Pulmonary artery endothelial cell (primary cell): ENCODE results near the gene AQP6. TPM values are rescaled to one million over a fixed set of nuclear protein-coding genes. Genes with fewer than 3 reads are reported as not detected.
A peak's percentile ranks its signal among the peaks of the same experiment; 100 is the strongest.
"Not testable (repeated sequence)": the region's sequence is repeated elsewhere in the genome, so short reads cannot be mapped to it uniquely, and the experiment has no call there.

Experiments used
- DNase-seq: peaks from one replicate; pipeline ENCODE4 v3.0.0-alpha.2; 2011; ENCODE audit warnings: low read depth, low spot score
- total RNA-seq: library from RNA; depleted of rRNA; stranded (reverse); fragments of >200 nt; gene quantifications from 2 replicates; pipeline ENCODE4 v1.2.3, GENCODE V29; 2014

The AQP6 gene
- total RNA-seq, 1 donor from 2014 or later: not detected

DNA sequence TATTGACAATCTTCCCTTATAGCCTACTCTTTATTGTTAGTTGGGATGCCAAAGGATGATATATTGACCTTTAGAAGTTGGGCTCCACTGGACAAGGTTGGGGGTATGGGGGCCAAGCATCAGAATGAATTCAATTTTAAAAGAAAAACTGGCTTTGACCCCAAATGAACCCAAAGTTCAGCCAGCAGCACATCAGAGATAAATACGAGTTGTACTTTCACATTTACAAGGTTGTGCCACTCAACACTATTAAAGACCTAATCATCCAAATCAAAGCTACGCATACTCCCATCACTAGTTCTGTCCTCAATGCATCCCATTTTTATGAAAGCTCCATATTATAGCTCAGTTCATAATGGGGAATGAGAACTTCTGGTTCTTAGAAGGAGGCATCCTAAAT lies 16.7 kb downstream of the AQP6 start:
- not testable (repeated sequence) for DNase-seq

DNA sequence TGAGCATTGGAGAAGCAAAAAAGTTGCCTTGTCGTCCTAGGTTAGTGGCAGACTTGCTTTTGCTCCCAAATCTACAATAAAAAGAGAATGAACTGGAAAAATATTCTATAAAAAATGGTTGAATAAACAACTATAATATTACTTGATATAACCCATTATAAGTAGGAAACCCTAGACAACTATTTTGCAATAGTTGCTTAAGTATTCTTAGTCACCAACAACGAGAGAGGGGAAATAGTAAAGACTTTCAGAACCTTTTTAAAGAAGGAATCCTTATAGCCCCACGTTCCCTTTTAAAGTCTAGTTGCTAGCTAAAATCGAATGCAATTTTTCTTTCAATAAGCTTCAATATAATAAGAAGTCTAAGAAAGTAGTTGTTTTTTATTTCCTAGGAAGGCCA lies 17.5 kb downstream of the AQP6 start:
- no peak for DNase-seq

DNA sequence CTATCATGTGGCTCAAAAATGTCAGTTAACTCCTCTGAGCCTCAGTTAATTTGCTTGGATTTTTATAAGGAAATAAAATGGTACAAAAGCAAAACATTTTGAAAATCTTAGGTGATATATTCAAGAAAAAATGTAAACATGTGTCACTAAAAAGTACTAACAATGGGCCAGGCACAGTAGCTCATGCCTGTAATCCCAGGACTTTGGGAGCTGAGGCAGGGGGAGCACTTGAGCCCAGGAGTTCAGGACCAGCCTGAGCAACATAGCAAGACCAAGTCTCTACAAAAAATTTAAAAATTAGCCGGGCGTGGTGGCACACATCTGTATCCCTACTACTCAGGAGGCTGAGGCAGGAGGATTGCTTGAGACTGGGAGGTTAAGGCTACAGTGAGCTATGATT lies 25.7 kb downstream of the AQP6 start:
- DNase-seq: no peak

DNA sequence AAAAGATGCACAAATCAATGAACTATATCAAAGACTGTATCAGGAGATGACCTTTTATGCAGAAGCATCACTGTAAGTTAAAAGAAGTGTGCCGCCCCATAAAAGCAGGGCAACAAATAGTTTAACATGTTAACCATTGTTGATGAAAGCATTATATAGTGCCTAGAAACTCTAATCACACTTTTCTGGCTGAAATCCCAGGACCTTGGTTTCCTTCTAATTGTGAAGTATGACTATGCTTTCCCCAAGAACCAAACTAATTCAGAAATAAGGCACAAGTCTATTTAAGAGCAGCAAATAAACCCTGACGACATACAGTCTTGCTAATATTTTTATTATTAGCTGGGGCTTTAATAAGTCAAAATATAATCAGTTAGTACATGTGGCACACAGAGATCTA lies 30.8 kb downstream of the AQP6 start:
- no peak for DNase-seq

DNA sequence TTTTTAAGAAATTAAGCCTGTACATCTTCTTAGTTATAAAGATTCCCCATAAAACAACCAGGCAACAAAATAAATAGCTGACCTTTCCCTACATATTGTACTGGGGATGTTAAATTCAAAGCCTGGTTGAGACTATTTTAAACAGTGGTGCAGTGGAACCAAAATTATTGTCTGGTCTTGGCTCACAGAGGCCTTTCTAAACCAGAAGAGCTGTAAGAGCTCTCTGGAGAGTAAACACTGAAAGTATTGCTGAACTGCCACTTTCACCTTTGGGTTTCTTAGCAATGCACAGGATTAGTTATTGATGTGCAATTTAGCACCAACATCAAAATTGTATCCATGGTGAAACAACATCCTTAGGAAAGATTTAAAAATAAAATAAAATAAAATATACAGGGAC lies 31.9 kb downstream of the AQP6 start:
- DNase-seq: no peak

DNA sequence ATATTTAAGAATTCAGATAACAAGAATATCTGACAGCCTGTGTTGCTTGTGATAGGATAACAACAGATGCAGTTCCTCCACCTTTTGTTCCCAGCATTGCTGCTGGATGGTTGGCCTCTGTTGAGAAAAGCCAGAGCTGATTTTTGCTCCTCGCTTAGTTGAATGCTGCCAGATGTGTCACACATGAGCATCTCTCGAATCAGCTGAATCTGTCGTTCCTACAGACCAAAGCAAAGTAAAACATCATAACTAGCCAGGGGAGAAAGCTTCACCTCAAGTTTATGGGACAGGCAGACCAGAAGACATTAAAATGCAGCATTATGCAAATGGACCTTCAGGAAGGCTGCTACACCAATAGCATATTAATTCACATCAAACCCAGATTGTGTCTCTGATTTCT lies 32.4 kb downstream of the AQP6 start:
- no peak for DNase-seq

DNA sequence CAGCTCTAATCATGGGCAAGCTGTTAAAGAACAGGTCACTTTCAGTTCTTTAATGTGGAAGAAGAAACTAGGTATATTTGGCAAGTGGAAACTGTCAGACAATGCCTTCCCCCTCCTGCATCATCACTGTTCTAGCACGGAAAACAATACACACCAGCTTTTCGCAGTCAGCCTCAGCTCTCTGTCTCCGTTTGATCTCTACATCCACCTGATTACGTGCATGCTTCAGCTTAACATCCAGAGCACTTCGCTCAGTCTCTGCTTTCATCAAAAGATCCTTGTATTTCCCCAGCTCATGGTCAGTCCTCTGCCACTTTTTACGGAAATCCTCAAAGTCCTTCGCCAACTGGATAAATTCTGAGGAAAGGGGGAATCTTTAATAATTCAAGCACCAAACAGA lies 33.5 kb downstream of the AQP6 start:
- DNase-seq: no peak

DNA sequence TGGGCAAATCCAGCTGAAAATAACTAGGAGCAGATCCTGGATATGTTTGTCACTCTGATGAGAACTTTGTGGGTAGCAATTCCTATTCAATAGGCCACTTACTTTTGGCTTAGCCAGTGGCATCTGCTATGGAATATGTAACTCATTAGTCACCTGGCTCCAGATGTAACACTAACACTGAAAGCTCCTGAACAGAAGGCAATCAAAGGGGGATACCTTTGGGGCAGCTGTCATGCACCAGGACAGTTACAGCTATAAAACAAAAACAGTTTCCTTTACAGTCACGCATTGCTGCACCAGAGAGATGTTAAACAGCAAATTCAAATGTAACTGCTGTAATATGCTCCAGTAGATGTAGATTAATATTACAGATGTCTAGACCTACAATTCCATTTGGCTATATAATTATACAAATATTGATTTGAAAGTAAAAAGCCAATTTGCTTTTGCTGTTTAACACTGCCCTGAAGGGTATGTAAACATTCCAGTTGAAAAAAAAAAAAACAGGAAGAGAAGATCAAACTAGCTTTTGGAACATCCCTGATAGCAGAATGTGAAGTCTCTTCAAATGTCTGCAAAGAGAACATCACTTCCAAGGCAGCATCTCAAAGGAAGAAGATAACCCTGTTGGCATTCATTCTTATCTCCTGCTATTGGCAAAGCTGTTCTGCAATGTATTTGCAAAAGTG lies 34.2 kb downstream of the AQP6 start:
- DNase-seq: no peak

DNA sequence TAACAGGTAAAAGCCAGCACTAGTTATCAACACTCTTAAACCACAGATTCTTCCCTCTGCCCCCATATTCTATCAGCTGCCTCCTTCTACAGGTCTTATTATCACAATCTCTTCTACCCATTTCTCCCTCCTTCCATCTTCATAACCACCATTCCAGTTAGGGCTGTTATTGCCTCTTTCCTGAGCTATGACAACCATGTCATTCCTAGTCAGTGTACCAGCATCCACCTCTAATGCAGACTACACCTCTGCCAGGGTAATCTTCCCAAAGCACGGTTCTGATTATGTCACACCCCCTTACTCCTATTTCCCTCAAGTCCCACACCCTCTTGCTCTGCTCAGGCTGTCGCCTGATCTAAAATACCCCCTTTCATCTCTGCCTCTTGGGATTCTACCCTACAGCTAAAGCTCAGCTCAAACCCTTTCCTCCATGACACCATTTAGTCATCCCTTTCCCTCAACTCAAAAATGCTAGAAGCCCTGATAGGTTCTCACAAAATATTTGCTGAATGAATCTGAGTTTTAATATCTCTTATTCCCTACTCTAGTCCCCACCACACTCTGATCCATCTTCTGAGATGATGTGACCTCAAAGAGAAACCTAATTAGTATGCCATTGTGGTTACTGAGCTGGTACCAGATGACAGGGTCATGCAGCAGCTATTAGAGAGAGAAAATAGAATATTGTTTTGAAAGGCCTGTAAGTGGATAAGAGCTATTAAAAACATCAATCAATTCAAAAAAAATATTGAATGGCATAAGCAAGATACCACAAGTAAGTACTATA lies 40.8 kb downstream of the AQP6 start:
- no peak for DNase-seq

DNA sequence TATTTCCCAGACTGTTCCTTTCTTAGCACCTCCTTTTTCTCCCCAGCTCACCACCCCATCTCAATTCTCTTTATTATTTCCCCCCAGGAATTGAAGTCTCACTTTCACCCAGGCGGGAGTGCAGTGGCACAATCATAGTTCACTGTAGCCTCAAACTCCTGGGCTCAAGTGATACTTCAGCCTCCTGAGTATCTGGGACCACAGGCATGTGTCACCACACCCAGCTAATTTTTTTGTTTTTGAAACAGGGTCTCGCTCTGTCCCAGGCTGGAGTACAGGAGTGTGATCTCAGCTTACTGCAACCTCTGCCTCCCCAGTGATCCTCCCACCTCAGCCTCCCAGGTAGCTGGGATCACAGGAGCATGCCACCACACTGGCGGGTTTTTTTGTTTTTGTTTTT lies 41.6 kb downstream of the AQP6 start:
- DNase-seq: no peak

DNA sequence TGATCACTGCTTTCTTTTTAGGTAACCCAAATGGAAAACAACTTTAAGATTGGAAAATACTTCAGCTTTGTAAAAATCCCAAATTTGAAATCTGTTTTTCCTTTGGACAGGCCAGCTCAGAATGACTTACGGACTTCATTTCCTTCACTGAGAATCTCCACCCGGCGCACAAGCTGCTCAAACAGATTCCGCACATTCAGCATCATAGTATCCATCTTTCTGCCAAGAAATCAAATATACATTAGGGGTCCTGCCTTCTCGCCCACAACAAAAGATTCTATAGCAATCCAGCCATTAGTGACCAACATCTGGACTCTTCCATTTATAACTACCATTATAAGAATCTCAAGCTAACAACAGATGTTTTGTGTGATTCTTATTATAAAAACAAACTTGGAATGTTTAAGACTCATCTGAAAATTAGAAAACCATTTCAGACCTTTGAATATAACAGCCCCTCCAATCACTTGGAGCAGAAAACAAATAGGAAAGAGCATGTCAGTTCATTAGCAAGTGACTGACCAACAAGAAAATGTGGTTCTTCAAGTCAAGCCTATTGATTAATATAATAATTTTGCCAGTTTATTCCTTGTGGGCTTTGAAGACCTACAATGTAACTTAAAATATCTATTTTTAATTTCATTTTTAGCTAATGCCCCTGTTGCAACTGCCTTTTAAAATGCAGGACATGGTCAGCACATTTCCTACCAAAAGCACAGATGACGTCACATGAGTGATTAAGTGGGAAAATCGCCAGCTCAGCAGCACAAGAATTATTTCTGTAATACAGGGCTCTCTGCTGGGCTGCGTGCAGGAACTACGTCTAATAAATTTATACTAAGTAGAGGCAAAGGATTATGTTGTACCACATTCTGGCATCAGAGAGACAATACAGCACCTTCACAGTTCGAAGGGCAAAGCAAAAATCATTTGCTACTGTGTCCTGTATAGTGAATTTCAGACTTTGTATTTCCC lies 44.0 kb downstream of the AQP6 start:
- DNase-seq: peak; percentile 26

DNA sequence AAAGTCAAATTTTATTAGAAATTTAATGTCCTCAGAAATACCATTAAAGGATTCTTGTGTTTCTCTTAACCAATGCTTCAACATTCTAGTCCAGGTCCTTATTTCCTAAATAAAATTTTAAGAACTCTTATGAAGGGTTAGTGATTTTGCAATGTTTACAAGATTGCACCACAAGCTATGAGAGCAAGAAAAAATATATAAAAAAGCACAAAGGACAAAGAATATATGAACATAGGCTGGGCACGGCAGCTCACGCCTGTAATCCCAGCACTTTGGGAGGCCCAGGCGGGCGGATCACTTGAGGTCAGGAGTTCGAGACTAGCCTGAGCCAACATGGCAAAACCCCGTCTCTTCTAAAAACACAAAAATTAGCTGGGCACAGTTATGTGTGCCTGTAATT lies 44.9 kb downstream of the AQP6 start:
- no peak for DNase-seq

DNA sequence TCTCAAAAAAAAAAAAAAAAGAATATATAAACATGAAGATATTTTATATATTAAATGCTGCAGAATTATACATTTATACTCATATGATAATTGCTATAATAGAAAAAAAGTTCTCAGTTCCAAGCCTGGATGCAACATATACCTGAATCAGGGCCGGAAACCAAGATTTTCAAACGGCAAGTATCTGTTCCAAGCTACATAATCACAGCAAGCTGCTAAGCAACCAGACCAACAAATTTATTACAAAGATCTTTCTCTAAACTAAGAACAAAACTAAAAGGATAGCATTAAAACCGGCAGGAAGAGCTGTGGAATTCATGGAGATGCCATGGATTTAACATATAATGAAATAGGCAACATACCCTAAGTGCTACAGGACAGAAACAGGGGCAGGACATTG lies 45.4 kb downstream of the AQP6 start:
- DNase-seq: no peak

DNA sequence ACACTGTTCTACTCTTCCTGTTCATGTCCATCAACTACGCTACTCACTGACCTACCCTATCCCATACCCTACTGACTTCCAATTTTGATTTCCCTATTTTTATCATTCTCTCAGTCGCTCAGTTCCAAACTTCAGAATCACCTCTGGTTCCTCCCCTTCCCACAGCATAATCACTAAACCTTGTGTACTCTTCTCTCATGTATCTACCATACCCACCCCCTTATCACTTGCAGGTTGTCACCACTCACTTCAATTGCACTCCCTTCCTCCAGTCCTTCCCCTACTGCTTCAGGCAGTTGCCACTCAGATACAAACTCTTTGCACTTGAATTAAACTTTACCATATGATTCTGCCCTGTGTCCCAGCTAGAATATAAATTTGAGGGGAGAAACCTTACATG lies 46.2 kb downstream of the AQP6 start:
- no peak for DNase-seq

DNA sequence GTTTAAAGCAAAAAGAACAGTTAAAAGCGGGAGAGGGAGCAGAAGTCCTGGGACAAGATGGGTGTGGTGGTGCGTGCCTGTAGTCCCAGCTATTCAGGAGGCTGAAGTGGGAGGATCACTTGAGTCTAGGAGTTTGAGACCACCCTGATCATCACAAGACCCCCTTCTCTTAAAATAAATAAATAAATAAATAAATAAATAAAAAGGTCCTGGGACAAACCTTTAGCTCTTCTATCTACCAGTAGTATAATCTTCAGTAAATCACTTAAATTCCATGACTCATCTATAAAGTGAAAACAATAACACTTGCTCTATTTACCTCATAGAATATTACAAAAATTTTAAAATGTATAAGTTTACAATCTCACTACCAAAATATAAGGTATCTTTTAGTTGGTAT lies 46.8 kb downstream of the AQP6 start:
- DNase-seq: no peak

DNA sequence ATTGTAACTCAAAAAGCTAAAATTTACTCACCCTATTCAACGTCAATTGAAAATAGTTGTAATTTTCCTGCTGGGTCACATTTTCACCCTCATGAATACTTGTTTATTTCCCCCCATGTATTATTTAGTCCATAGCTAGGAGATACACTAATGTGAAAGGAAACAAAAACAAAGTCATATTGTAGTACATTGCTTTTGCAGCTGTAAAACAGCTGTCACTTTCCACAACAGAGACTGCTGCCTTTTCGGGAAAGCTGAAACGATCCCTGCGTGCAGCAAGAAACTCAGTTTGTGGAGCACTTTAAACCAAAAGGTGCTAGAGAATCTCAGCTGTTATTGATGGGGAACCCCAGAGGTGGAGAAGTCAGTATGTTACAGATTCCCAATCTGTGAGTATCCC lies 48.3 kb downstream of the AQP6 start:
- DNase-seq: no peak

DNA sequence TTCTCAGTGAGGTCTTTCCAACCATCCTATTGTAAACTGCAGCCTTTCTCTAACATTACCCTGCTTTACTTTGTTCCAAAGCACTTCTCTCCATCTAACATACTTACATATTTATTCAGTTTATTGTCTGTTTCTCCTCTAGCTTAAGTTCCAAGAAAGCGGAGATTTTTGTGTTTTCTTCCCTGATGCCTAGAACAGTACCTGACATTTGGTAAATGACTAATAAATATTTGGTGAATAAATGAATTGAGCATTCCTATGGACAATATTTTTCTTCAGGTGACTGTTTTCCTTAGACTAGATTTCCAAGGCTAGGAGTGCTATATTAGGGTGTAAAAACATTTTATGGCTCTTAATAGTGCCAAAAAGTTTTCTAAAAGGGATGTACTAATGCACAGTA lies 50.2 kb downstream of the AQP6 start:
- DNase-seq: no peak

DNA sequence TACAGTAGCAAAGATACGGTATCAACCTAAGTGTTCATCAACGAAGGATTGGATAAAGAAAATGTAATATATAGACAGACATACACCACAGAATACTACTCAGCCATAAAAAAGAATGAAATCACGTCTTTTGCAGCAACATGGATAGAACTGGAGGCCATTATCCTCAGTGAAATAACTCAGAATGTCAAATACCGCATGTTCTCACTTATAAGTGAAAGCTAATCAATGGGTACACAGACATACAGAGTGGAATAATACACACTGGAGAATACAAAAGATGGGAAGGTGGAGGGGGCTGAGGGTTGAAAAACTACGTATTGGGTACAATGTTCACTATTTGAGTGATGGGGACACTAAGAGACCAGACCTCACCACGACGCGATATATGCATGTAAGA lies 51.5 kb downstream of the AQP6 start:
- no peak for DNase-seq

DNA sequence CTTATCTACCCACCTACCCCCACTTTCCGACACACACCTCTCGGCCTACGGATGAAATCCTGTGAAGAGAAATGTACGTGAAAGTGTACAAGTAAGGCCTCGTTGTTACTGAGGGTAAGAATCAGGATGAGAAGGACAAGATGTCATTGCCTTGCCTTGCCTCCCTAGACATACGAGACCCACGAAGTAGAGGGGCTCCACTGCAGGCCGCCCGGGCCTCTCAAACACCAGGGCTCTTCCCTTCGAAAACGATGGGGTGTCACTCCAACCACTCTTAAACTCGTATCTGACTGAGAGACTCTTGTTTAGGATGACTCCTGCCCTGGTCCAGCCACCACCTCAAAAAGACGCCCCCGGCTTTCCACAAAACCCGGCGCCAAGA lies 52.0 kb downstream of the AQP6 start:
- no peak for DNase-seq

DNA sequence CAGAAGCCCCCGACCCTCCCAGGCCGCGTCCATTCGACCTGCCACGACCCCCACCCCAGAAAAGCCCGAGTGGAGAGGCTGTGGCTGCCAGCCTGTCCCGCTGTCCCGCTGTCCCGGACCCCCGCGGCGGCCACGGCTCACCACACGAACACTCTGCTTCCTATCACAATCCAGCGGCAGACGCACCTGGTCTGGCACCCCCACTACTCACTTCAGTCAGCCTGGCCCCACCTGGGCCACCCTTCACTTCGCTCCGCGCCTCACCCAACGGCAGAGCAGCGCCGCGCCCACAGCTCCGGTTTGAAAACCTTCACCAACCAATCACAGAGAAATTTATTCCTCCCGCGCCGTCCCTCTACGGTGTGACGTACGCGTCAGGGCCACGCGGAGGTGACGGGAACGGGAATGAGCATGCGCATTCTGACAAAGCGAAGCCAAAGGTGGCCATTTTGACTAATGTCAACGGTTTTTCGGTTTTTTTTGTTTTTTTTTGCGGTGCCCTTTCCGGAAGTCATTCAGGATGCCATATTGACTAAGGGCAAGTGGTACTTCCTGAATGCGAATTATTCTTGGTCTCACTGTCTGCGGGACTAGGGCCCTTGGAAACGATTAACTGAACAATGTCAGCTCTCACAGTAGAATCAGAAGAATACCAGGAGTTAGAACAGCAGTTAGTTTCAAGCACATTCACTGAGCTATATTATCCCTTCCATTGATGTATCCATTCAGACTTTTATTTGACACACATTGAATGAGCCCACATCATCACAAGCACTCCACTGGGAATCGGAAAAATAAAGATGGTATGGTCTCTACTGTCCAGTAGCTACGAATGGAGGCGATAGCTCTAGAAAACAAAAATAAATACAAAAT lies 52.7 kb downstream of the AQP6 start, which contains the start of gene RACGAP1:
RACGAP1 (minus strand) TSS at position 308 of the 873 bp plus-strand sequence. CDS start 8,779 bp downstream, outside the sequence.
- peak; percentile 88 for DNase-seq

DNA sequence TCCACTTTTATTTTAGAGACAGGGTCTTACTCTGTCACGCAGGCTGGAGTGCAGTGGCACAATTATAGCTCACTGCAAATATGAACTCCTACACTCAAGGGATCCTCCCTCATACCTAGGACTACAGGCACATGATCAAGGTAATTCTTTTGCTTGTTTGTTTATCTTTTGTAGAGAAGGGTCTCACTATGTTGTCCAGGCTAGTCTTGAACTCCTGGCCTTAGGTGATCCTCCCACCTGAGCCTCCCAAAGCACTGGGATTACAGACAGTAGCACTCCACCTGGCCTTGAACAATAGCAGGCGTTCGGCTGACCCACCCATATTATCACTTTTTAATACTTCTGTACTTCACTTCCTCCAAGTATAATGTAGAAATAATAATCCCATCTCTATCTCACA lies 53.9 kb downstream of the AQP6 start:
- DNase-seq: no peak
